Measurements from ENCODE around the gene DNAJB8. TPM values are rescaled to one million over a fixed set of nuclear protein-coding genes. Genes with fewer than 3 reads are reported as not detected.

DNAJB8 gene
- not detected in 2 replicates for total RNA-seq (2014; rRNA removed; shearing (Covaris generic))

GRCh38 chr3:128466840-128467541 lies at the start of gene DNAJB8:
TSS of gene DNAJB8 (minus strand) at chr3:128466890. CDS start at chr3:128463245, 3,645 bp downstream.
- DNase-seq (ENCODE audit: low read depth): no peak

GRCh38 chr3:128515967-128516366 lies 49.3 kb upstream of the DNAJB8 start:
- DNase-seq (ENCODE audit: low read depth): no peak

- DNase-seq (ENCODE audit: low read depth): no peak
Observed at GRCh38 chr3:128508852-128509251, 42.2 kb upstream of the DNAJB8 start.

GRCh38 chr3:128506754-128507153 lies 40.1 kb upstream of the DNAJB8 start:
- DNase-seq (ENCODE audit: low read depth): no peak

GRCh38 chr3:128505771-128506170 lies 39.1 kb upstream of the DNAJB8 start:
- DNase-seq (ENCODE audit: low read depth): no peak

GRCh38 chr3:128504963-128505730 lies 38.5 kb upstream of the DNAJB8 start:
- no peak for DNase-seq (ENCODE audit: low read depth)

- DNase-seq (ENCODE audit: low read depth): no peak
Observed at GRCh38 chr3:128504533-128504915, 37.8 kb upstream of the DNAJB8 start.

GRCh38 chr3:128503751-128504532 lies 37.3 kb upstream of the DNAJB8 start:
- no peak for DNase-seq (ENCODE audit: low read depth)

GRCh38 chr3:128503164-128503651 lies 36.5 kb upstream of the DNAJB8 start:
- no peak for DNase-seq (ENCODE audit: low read depth)

- no peak for DNase-seq (ENCODE audit: low read depth)
Observed at GRCh38 chr3:128502712-128503111, 36.0 kb upstream of the DNAJB8 start.

- DNase-seq (ENCODE audit: low read depth): no peak
Observed at GRCh38 chr3:128501431-128501830, 34.7 kb upstream of the DNAJB8 start.

GRCh38 chr3:128500556-128500955 lies 33.9 kb upstream of the DNAJB8 start:
- DNase-seq (ENCODE audit: low read depth): no peak

GRCh38 chr3:128499724-128500275 lies 33.1 kb upstream of the DNAJB8 start:
- no peak for DNase-seq (ENCODE audit: low read depth)

GRCh38 chr3:128498901-128499530 lies 32.3 kb upstream of the DNAJB8 start:
- no peak for DNase-seq (ENCODE audit: low read depth)

GRCh38 chr3:128498127-128498626 lies 31.5 kb upstream of the DNAJB8 start:
- no peak for DNase-seq (ENCODE audit: low read depth)

GRCh38 chr3:128497305-128498126 lies 30.8 kb upstream of the DNAJB8 start:
- peak; percentile 70 for DNase-seq (ENCODE audit: low read depth)

- peak; percentile 53 for DNase-seq (ENCODE audit: low read depth)
Observed at GRCh38 chr3:128496602-128497304, 30.1 kb upstream of the DNAJB8 start.

GRCh38 chr3:128496019-128496601 lies 29.4 kb upstream of the DNAJB8 start:
- no peak for DNase-seq (ENCODE audit: low read depth)

- no peak for DNase-seq (ENCODE audit: low read depth)
Observed at GRCh38 chr3:128495435-128495970, 28.8 kb upstream of the DNAJB8 start.
